ENCODE data around the gene ARHGAP4. TPM values are rescaled to one million over a fixed set of nuclear protein-coding genes. Genes with fewer than 3 reads are reported as not detected.

ARHGAP4 gene
- total RNA-seq, 1 experiment from 2014 or later = 67.4 TPM

DNA sequence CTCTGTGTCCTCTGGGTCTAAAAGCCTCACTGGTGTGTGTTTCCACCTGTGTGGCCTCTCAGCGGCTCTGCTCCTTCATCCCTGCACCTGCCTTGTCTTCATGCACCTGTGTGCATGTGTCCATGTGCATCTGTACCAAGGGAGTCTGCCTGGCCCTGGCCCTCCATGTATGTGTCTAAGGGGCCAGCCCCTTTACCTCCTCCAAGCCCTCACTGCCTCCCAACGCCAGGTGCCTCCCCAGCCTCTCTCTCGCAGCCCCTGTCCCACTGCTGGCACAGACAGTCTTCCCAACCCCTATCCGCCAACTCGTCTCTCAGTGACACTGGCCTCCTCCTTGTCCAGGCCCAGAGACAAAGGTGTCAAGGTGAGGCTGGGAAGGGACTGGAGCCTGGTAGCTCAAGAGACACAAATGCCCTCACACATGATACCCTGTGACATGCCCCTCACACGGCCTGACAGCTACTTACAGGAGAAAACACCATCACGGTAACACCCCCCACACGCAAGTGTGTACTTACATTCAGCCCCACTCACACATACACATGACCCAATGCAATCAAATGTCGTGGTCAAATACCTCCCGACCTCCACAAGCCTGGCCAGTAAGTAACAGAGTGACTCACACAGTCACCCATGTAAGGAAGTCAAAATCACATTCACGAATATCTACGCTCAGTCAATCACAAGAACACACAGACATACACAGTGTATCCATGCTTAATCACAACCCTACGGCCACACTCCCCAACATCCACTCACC lies 51.5 kb downstream of the ARHGAP4 start:
- RAD21 ChIA-PET (ENCODE audit: low non-redundant PET in 1 of 2, low total read pairs in 2 of 2, uncharacterized antibody in 2 of 2, unreplicated experiment in 2 of 2) = no interaction called here
- Histone ChIP-seq H3K9me3 (ENCODE audit: control insufficient read depth in 1 of 2, insufficient read depth in 1 of 2, low read depth in 1 of 2, low read length in 2 of 2) (no peaks in the 10 kb centered on the region), H3K27me3 (ENCODE audit: insufficient read depth, low read length) (no peaks in the 10 kb centered on the region), H2AFZ (ENCODE audit: low read depth, low read length, poor library complexity, severe bottlenecking) (no peak overlapping the region), H3K79me2 (ENCODE audit: insufficient read depth, low read length) (no peaks in the 10 kb centered on the region), H3K4me3 (replicated peaks in 1 of 2; ENCODE audit: low read depth in 1 of 2, low read length in 2 of 2) (no peak overlapping the region), H3K4me2 (ENCODE audit: low read length) (no peak overlapping the region), H3K4me1 (ENCODE audit: control insufficient read depth in 1 of 2, insufficient read depth in 2 of 2, low read length in 2 of 2) (no peaks in the 10 kb centered on the region), H3K36me3 (ENCODE audit: control insufficient read depth in 1 of 2, insufficient read depth in 2 of 2, low read length in 2 of 2) (no peaks in the 10 kb centered on the region), H3K9ac (ENCODE audit: low read length) (no peak overlapping the region), H3K9me2 (ENCODE audit: insufficient read depth) (no peaks in the 10 kb centered on the region), H4K20me1 (ENCODE audit: insufficient read depth) (no peaks in the 10 kb centered on the region), H3K27ac (ENCODE audit: low read depth, low read length) (no peak overlapping the region)
- no TSS peak for BruUV-seq (replicated peaks)
- intact Hi-C loops (cut with micrococcal nuclease) = no loop called here
- no peak for DNase-seq (ENCODE audit: low read depth, low spot score)
- TF ChIP-seq ZNF274 (IDR thresholded peaks at IDR 0.05; ENCODE audit: low read depth, low read length) = no peak
- no peak for ATAC-seq
- POLR2A ChIA-PET = no interaction called here
- CTCF ChIA-PET = no interaction called here

DNA sequence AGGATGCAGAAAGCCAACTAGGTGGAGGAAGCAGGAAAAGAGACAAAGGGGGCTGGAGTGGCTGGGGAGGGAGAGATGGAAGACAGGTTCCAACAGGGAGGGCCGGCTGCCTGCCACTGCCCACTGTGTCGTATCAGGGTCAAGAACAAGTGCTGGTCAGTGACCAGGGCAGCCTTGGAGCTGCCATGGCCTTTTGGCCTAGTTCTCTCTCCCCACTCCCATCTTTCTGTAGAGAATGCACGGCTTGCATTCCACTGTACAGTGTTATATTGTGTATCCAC lies 52.0 kb downstream of the ARHGAP4 start:
- H3K9ac ChIP-seq (ENCODE audit: low read length) = no peak overlapping the region
- no peak for DNase-seq (ENCODE audit: low read depth, low spot score)
- no peak for ATAC-seq
- H4K20me1 ChIP-seq (ENCODE audit: insufficient read depth) = no peaks in the 10 kb centered on the region
- RAD21 ChIA-PET (ENCODE audit: low non-redundant PET in 1 of 2, low total read pairs in 2 of 2, uncharacterized antibody in 2 of 2, unreplicated experiment in 2 of 2) = no interaction called here
- H3K79me2 ChIP-seq (ENCODE audit: insufficient read depth, low read length) = no peaks in the 10 kb centered on the region
- intact Hi-C loops (cut with micrococcal nuclease) = no loop called here
- no peak overlapping the region for H2AFZ ChIP-seq (ENCODE audit: low read depth, low read length, poor library complexity, severe bottlenecking)
- no peak overlapping the region for H3K27ac ChIP-seq (ENCODE audit: low read depth, low read length)
- H3K4me3 ChIP-seq (replicated peaks in 1 of 2; ENCODE audit: low read depth in 1 of 2, low read length in 2 of 2) = no peak overlapping the region
- no peaks in the 10 kb centered on the region for H3K9me3 ChIP-seq (ENCODE audit: control insufficient read depth in 1 of 2, insufficient read depth in 1 of 2, low read depth in 1 of 2, low read length in 2 of 2)
- CTCF ChIA-PET = no interaction called here
- POLR2A ChIA-PET = no interaction called here
- no peaks in the 10 kb centered on the region for H3K4me1 ChIP-seq (ENCODE audit: control insufficient read depth in 1 of 2, insufficient read depth in 2 of 2, low read length in 2 of 2)
- no TSS peak for BruUV-seq (replicated peaks)
- no peaks in the 10 kb centered on the region for H3K9me2 ChIP-seq (ENCODE audit: insufficient read depth)
- TF ChIP-seq, protein P1, sequence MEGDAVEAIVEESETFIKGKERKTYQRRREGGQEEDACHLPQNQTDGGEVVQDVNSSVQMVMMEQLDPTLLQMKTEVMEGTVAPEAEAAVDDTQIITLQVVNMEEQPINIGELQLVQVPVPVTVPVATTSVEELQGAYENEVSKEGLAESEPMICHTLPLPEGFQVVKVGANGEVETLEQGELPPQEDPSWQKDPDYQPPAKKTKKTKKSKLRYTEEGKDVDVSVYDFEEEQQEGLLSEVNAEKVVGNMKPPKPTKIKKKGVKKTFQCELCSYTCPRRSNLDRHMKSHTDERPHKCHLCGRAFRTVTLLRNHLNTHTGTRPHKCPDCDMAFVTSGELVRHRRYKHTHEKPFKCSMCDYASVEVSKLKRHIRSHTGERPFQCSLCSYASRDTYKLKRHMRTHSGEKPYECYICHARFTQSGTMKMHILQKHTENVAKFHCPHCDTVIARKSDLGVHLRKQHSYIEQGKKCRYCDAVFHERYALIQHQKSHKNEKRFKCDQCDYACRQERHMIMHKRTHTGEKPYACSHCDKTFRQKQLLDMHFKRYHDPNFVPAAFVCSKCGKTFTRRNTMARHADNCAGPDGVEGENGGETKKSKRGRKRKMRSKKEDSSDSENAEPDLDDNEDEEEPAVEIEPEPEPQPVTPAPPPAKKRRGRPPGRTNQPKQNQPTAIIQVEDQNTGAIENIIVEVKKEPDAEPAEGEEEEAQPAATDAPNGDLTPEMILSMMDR (IDR thresholded peaks at IDR 0.05 in 2 of 3, conservative IDR thresholded peaks at IDR 0.05 in 1 of 3; ENCODE audit: borderline replicate concordance in 1 of 3, insufficient read depth in 1 of 3, low read depth in 2 of 3, low read length in 2 of 3) = no peak
- TF ChIP-seq EGR1 (IDR thresholded peaks at IDR 0.05; ENCODE audit: low read depth) = no peak
- TF ChIP-seq ZNF274 (IDR thresholded peaks at IDR 0.05; ENCODE audit: low read depth, low read length) = no peak
- no peak for TF ChIP-seq ZFX (IDR thresholded peaks at IDR 0.05)
- H3K36me3 ChIP-seq (ENCODE audit: control insufficient read depth in 1 of 2, insufficient read depth in 2 of 2, low read length in 2 of 2) = no peaks in the 10 kb centered on the region
- H3K4me2 ChIP-seq (ENCODE audit: low read length) = no peak overlapping the region
- no peaks in the 10 kb centered on the region for H3K27me3 ChIP-seq (ENCODE audit: insufficient read depth, low read length)
